Measurements from ENCODE around the gene PAK6.

Gene PAK6

DNA sequence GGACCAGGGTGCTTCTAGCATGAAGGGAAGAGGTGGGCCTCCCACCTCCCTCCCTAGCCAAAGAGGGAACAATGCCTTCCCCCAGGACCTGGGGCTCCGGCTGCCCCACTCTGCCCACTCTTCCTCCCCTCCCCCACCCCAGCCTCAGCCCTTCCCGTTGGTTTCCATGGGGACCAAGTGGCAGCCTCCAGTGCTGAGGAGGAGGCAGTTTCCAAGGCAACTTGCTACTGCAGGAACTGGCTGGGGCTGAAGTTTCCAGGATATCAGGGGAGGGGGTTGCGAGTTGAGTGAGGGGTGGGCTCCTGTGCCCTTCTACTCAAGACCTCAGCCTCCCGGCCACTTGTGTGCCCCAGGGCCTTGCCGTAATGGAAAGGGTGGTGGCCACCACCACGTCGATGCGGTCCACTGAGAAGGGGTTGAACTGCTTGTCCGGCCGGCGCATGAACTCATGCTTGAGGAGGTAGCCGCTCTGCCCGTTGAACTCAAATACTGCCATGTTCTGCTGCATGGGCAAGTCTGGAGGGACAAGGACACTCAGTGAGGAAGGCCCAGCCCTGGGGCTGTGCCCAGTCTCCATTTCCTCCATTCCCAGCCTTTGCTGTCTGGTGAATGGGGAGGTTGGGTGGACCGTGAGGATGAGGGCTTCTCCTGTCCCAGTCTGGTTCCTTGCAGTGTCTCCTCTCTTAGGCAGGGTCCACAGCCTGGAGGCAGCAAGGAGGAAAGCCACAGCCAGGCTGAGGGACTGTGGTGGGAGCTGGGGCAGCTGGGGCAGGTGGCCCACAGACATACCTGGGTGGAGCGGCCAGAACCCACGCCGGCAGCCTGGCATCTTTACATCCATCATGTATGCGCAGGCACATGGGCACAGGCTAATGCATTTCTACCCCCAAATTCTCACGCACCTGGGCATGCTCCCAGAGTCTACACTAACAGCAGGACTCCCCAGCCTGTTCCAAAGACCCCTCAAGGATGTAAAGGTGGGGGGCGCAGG is 55.3 kb downstream of the PAK6 start:
- no peak for DNase-seq

DNA sequence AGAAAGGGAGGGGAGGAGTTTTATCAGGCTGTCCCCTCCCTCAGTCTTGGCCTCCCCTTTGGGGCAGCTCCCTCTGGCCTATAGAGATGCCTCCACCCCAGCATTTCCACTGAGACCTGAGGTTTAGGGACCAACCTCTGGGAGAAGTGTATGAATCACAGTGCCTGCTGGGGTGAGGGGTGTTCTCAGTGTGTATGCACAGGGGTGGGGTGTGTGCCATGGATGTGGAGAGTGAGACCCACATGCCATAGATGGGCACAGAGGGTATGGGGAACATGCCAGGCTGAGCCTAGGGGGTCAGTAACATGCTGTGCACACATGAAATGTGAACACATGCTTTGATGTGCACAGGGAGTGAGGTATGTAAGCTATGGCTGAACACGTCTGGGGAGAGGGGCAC is 56.4 kb downstream of the PAK6 start:
- no peak for DNase-seq

DNA sequence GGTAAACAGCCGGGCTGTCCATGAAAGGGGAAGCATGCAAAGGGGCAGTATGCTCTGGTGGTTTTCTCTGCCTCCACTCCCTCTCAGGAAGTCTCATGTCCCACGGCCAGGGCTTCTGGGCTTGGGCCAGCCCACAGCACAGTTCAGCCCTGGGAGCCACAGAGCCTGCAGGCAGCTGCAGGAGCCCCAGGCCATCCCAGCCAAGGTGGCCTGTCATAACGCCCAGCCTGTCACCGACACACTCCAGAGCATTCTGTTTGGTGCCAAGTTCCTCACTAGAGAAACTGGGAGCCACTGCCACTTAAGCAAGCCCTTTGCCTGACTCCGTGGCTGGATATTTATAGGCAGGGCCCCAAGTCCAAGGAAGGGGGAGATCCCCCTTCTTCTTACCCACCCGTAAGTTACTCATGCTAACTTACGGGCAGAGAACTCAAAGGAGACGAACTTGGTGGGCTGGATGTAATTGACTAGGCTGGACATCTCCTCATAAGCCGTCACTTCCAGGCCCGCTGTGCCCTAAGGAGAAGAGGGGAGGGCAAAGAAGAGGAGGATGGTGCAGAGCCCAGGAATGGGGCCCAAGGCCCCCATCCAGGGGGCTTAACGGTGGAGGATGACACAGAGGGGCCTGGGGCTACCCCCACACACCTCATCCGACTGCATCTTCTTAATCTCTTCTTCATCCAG is 57.2 kb downstream of the PAK6 start:
- no peak for DNase-seq

DNA sequence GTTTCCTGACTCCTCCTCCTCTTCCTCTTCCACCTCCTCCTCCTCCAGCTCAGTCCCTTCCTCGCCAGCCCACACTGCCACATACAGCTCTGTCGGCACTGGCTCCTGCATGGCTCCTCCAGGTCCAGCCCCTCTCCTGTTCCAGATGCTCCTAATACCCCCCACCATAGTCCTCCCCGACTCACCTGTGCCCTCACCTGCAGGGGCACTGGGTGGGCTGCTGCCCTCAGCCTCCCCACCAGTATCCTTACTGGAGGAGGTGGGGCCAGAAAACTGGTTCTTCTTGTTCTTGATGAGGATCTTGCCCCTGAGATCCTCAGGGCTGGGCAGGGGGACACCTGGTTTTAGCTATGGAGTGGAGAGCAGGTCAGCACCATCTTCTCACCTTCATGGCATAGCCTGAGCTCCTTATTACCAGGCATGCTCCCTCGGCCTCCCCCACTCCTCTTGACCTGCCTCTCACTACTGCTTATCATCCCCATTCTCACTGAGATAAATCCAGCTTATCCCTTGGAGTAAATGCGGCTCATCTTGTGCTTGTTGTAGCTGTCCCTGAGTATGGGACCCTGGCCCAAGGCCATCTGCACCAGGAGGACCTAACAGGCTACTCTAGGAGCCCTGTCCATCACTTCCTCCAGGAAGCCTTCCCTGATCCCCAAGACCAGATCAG is 57.8 kb downstream of the PAK6 start:
- no peak for DNase-seq

DNA sequence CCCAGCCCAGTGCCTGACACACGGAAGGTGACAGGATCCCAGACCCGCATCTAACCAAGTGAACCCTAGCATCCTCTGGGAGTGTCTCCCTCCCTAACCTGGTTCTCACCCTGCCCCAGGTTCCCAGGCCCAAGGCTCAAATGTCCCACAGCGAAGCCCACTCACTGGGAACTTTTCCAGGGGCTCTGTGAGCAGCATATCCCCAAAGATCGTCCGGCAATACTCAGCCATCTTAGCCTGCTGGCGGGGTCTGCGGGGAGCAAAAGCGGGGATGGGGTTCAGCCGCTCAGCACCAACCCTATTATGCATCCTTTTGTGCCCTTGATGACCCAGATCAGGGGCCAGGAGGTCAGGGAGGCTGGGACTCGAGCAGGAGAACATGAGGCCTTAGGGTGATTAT is 58.5 kb downstream of the PAK6 start:
- DNase-seq, result no peak

DNA sequence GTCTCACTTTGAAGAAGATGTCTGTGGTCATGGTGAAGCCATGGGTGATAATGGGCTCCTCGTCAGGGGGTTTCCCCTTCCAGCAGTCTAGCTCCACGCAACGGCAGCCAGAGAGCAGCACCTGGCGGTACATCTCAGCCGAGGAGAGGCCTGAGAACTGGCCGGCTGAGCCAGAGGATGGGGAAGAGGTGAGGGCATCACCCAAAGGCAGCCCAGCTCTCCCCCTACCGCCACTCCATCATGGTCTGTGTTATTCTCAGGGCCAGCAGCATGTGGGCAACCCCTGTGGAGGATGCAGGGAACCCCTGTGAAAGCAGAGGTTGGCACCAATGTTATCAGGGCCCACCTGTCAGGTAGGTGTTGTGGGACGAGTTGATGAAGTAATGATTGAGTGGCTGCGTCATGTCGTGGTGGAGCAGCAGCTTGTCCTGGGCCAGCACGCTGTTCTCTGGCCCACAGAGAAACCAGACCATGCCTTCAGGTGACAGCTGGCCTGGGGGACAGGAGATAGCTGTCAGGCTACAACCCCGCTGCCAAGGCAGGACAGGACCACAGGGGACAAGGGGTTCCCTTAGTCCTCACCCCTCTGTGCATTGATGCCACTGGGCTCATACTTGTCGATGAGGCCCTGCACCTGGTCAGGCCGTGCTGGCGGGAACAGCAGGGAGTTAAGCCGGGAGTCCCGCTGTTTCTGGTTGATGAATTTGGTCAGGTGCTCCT is 59.5 kb downstream of the PAK6 start:
- DNase-seq, result no peak

DNA sequence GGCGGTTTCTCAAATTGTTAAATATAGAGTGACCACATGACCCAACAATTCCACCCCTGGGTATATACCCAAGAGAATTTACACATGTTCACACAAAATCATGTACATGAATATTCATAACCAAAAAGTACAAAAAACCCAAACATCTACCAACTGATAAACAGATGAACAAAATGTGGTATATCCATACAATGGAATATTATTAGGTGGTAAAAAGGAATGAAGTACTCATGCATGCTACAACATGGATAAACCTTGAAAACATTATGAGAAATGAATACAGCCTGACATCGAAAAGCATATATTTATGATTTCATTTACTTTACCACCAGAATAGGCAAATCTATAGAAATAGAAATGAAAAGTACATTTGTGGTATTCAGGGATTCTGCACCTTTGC is 61.5 kb downstream of the PAK6 start:
- no peak for DNase-seq

DNA sequence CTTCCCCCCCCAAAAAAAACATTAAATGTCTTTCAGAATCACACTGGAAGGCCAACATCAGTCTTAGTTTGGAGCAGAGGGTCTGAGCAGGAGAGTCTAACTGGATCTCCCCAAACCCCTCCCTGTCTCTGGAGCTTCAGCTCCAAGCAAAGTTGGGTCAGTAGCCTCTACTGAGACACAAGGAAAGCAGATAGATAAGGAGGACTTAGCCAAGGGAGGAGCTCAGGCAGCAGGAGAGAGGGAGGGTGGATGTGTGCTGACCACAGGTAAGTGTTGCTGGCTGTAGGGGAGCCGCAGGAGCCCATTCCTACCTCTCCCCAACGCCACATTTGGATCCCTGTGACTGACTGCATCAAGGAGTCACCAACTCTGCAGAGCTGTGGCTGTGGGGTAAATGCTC is 61.9 kb downstream of the PAK6 start:
- DNase-seq, result no peak

DNA sequence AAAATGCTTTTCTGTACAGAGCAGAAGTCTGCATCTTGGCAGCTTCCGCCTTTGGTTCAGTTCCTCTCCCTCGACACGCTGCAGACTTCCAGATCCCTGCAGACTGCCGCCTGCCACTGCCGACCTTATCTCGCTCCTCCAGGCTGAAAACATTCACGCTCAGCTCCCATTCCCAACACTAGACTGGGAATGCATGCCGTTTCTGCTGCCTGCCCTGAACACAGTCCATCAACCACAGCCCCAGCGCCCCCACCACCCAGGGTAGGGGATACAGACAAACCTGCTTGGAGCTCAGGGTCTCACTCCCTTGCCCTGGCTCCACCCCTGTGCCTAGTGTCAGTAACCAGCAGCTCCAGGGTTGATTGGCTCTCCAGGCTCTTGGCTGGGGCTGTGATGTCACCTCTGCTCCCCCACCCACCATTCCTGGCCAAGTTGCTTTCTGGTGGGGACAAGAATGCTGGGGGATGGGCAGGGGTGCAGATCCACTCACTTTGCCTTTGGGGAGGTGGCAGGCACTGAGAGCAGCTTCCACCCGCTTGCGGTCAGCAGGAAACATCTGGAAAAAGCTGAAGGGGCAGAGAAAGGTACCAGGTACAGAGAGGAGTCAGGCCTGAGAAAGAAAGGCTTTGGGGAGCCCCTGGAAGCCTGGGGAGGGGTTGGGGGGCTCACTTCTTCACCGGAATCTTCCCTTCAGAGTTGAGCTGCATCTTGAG is 62.8 kb downstream of the PAK6 start:
- no peak for DNase-seq

DNA sequence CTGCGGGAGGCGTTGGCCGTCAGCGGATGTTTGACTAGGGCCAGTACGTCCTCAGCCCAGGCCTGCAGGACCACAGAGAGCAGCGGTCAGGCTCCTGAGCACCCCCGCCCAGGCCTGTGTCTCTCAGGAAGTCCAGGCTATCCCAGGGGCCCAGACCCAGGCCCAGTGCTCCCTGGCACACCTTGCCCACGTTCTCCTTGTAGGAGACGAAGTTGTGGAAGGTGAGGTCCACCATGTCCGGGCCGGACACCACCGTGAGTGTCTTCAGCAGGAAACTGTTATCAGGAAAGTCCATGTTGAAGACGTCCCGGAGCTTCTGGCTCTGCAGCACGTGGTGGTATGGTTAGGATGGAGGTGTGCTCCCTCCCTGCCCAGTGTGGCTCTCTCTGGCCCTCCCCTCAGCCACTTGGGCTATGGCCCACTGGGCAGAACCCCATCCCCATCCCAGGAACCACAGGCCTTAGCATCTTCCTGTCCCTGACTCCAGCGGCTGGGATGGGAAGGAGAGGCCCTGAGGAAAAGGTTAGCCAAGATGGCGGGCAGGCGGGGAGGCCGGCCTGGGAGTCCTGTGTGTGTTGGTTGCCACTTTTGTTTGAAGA is 63.5 kb downstream of the PAK6 start:
- DNase-seq, result no peak

DNA sequence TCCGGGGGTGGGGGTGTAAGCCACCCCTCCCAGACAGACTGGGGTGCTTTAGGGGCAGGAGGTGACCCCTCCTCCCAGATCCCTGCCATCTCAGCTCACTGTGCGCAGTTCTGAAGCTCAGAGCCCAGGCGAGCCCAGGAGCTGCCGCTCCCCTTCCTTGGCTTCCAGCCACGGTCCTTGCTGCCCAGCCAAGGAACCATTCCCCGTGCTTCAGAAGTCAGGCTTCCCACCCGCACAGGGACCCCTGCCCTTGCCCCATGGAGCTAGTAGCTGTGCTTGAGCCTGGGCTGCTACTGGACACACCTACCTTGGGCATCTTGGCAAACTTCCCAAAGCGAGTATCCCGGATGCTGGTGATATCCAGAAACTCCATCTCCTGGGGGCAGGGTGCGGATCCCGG is 64.1 kb downstream of the PAK6 start:
- no peak for DNase-seq

DNA sequence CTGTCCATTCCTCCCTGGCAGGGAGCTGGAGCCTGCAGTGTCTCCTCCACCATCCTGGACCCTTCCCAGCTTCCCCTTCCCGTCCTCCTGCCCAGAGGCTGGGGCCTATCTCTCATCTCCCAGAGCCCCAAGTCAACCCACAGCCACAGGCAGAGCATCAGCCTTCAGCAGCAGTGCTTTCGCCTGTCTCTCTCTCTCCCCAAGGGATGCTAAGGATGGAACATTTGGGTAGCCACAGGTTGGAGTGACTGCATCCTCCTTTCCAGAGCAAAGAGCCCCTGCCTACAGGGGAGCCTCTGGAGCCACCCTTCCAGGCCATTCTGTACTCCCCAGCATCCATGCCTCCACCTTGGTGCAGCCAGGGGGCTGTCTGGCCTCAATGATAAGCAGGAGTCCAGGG is 64.7 kb downstream of the PAK6 start:
- no peak for DNase-seq

DNA sequence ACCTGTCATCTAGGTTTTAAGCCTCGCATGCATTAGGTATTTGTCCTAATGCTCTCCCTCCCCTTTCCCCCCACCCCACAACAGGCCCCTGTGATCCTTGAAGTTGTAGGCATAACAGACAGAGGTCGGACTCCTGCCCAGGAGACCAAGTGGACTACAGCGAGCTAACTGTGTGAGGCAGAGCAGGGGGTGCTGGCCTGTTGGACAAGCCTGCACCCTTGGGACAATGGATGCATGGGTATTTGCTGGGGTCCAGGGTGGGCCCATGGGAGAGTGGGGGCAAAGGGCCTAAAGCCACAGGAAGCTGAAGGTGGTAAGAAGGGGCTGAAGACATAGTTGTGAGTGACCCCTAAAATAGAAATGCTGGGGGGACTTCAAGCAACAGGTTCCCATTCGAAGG is 66.4 kb downstream of the PAK6 start:
- DNase-seq, result no peak

DNA sequence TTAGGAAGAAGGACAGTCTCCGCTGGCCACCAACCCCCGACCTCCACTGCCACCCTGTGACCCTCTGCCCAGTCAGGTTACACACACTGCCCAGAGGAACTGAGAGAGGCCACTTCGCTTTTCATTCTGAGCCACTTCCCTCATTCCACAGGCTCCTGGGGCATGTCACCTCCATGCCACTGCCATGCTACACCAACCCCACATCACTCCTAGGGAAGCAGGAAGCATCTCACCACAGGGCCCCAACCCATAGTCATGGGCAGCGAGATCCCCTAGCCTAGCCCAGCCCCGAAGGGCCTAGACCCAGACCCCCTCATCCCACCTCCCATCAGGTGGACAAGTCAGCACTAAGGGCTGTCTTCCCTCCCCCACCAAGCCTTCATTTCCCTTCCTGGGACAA is 67.5 kb downstream of the PAK6 start:
- DNase-seq, result no peak

DNA sequence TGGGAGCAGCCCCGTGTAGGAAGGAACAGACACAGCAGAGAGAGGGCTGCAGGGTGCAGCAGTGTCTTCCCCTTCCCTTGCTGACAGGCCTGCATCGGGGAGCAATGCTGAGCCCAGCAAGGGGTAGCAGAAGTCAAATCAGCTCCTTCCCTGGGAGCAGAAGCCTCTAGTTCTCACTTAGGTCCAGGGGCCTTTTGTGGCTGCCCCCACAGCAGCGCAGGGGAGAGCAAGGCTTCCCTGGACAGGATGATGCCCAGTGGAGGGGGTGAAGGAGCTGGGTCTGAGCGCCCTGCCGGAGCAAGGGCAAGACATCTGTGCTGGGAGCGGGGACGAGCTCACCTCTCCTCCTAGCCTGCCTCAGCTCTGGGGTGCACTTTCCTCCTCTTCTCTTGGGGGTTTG is 68.0 kb downstream of the PAK6 start:
- no peak for DNase-seq

DNA sequence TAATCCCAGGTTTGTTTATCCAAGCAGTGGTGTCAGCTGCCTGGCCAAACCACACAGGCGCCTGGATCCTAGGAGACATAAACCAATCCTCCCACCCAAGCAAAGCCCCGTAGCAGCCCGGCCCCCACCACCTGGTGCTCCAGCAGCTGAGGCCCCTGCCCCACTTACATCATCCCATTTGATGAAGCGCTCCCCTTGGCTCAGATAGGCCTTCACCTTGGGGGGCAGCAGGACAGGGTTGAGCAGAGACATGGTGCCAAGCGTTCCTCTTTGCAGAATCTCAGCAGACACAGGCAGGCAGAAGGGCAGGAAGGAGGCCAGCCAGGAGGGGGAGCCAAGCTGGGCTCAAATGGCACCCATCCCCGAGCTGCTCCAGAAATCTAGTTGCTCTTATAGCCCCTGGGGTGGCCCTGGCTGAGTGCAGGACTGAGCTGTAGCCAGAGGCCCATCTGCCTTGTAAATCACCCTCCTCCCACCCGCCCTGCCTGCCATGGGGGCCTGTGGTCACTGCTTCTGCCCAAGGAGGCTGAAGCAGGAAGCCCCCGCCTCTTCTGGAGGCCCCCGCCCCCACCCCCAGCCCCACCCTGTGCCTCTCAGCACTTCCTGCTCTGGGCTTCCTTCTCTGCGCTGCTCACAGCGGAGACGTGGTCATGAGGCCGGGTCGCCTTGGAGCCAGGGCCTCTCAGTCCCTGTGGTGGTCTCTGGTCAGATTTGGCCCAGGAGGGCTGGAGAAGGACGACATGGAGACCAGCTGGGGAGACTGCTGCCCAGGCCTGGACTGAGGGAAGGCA is 68.8 kb downstream of the PAK6 start, which contains the start of gene PLCB2:
Gene PLCB2, minus strand, starts transcription at position 515 of the 791 bp plus-strand sequence. Its CDS starts 263 bp downstream, at position 252.
- DNase-seq, result no peak

DNA sequence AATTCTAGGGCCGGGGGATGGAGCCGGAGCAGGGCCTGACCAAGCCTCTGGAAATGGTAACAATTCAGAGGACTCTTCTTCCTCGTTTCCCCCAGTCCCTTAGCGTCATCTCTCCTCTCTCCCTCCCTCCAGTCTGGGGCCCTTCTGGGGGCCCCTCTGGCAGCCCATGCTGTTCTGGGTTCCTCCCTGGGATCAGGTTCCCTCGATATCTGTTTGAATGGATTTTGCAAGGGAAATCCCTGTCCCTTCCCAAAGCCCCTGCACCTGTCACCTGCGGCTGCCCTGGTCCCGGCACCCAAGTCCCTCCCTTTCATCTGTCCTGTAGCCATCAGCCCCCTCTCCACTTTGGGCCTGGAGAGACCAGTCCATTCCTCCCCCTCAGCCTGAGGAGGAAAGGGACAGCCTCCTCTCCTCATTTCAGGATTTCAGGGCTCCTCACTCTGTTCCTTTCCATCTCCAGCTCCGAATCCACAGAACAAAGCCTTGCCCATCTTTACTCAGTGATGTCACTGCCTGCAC is 70.5 kb downstream of the PAK6 start:
- no peak for DNase-seq

DNA sequence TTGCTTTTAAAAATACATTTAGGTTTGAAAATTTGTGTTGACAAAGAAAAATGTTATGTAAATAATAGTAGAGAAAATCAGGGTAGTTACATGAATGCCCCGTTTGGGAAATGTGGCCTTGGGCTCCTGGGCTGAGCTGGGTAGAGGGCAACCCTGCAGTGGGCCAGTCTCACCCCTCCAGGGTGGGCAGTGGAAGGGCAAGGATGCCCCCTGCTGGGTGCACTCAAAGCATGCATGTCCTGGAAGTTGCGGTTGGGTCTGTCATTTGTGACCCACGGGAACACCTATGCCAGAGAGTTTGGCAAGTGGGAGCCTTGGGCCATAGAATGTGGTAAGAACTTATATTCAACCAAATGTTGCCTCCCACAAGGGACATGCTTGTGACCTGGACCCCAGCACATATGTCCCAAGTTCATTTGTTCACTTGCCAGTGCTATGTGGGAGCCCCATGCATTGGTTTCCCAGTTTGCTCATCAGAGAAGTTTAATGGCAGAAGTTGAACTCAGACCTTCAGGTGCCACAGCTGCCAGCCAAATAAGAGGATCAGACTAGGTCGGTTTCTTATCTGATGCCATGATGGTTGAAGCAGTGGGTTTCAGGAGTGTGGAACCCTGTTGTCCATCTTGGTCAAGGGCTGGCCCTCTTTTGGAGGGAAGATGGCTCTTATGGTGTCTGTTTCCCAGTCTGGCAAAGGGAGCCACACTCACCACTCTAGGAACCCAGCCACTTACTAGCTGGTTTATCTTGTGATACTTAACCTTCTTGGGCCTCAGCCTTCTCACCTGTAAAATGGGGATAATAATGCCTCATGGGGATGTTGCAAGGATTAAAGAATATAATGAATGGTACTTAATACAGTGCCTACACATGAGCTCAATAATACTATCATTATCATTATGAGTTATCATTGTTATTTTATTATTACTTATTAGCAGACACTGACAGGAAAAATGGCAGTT is 71.4 kb downstream of the PAK6 start:
- DNase-seq, result no peak

DNA sequence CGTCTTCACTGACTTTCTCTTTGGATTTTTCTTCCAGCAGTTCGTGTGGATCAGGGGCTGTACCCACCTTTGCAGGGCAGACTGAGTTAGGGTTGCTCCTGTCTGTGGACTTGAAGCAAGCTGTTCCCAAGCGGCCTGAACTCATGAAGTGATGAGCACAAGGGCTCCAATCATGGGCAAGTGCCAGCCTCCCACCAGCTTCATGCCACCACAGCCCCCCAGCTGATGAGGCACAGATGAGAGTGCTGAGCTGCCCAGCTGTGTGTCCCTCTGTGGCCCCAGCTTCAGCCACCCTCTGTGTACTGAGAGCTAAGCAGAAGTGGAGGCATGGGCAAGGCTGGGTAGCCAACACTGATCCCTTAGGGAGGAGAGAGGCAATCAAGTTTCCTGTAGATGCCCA is 72.1 kb downstream of the PAK6 start:
- DNase-seq, result no peak

Measured in NCI-H2029 treated with DMSO at 0.1 percent for 48 hours (cell line).